Loucy (cell line): ENCODE data around the gene SH3PXD2A.

Source experiments
- EZH2phosphoT487 ChIP-seq: fragments of 200-600 bp; IDR thresholded peaks from 2 replicates; pipeline ENCODE4 v1.6.1; 2018; ENCODE audit warnings: antibody characterized with exemption, mild to moderate bottlenecking, moderate library complexity, borderline replicate concordance
- TF ChIP-seq, protein P1 (sequence below): fragments of 200-600 bp; sonication (generic); conservative IDR thresholded peaks from 2 replicates; pipeline ENCODE4 v1.5.1; 2014; ENCODE audit warnings: mild to moderate bottlenecking, antibody characterized with exemption, low read length

DNA sequence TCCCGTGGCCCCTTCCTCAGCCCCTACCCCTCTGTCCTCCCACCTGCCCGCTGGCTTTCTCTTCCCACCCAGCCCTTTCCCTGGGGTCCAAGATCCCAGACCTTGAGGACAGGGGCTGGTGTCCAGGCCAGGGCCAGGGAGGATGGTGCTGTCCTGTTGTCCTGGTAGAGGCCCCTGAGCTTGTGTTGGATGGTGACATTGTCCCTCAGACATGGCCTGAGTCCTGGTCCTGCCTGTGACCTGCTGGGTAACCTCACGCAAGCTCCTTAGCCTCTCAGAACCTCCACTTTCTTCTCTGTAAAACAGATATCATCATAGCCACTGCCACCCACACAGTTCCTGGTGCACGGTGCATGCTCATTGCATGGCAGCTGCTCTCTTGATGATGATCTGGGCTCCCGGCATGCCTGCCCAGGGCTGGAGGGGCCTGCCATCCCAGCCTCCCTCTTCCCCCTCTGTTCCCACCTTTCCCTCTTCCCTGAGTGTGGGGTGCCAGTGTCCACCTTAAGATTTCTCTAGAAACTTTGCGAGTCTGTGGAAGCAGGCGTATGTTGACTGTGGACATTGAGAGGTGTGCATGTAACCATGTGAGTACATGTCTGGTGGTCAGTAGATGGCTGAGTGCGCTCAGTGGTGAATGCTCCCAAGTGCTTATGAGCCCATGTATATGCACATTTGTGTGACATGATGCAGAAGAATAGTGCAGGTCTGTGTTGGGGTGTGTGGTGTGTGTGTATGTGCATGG is 301.5 kb downstream of the SH3PXD2A start:
- TF ChIP-seq, protein P1, sequence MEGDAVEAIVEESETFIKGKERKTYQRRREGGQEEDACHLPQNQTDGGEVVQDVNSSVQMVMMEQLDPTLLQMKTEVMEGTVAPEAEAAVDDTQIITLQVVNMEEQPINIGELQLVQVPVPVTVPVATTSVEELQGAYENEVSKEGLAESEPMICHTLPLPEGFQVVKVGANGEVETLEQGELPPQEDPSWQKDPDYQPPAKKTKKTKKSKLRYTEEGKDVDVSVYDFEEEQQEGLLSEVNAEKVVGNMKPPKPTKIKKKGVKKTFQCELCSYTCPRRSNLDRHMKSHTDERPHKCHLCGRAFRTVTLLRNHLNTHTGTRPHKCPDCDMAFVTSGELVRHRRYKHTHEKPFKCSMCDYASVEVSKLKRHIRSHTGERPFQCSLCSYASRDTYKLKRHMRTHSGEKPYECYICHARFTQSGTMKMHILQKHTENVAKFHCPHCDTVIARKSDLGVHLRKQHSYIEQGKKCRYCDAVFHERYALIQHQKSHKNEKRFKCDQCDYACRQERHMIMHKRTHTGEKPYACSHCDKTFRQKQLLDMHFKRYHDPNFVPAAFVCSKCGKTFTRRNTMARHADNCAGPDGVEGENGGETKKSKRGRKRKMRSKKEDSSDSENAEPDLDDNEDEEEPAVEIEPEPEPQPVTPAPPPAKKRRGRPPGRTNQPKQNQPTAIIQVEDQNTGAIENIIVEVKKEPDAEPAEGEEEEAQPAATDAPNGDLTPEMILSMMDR: no peak
- TF ChIP-seq EZH2phosphoT487: no peak
